GM12892 (cell line): ENCODE measurements around the gene GAB2.

Source experiments
- POLR2A ChIP-seq: IDR thresholded peaks from 2 replicates; pipeline ENCODE4 v1.6.1; 2011; ENCODE audit warnings: low read depth, low read length, control low read depth
- POLR2AphosphoS5 ChIP-seq: IDR thresholded peaks from 2 replicates; pipeline ENCODE4 v1.6.1; 2011; ENCODE audit warnings: low read depth, low read length, control low read depth
- TAF1 ChIP-seq: IDR thresholded peaks from 2 replicates; pipeline ENCODE4 v1.6.1; 2011; ENCODE audit warnings: low read depth, mild to moderate bottlenecking, control low read depth, low read length, borderline replicate concordance

DNA sequence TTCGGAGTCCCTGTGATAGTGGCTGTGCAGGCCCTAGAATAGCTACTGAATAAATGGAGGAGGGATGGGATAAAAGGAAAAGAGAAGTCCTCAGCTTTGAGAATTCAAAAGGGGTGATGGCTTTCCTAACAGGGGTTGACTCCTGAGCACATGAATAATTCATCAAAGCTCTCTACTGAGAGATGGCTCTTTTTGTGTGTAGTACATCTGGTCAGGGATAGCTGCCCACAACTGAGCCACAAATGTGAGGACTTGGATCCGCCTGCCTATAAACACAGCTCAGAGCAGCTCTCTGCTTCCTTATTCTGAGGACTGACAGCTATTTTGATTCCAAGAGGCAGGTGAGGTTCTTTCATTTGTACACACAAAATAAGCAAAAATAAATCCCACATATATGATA lies 146.6 kb downstream of the GAB2 start:
- TF ChIP-seq POLR2AphosphoS5 (no peak), TAF1 (no peak), POLR2A (no peak)
